Measurements from ENCODE around the gene MAPK9.
"Not testable (repeated sequence)": the region's sequence is repeated elsewhere in the genome, so short reads cannot be mapped to it uniquely, and the experiment has no call there.

The MAPK9 gene

GRCh38 chr5:180324601-180324950 is 32.7 kb upstream of the MAPK9 start:
- no peak for DNase-seq

GRCh38 chr5:180323941-180324600 is 32.2 kb upstream of the MAPK9 start:
- DNase-seq: no peak

GRCh38 chr5:180323160-180323559 is 31.3 kb upstream of the MAPK9 start:
- no peak for DNase-seq

GRCh38 chr5:180318456-180319089 is 26.7 kb upstream of the MAPK9 start:
- no peak for DNase-seq

- DNase-seq: no peak
These were observed 24.7 kb upstream of the MAPK9 start for GRCh38 chr5:180316586-180316985.

- peak in 2 of 3 experiments; percentile 14 to 19 for DNase-seq
These were observed 23.9 kb upstream of the MAPK9 start for GRCh38 chr5:180315762-180316212.

GRCh38 chr5:180313677-180314505 is 22.0 kb upstream of the MAPK9 start:
- no peak for DNase-seq

GRCh38 chr5:180311216-180311615 is 19.3 kb upstream of the MAPK9 start:
- no peak for DNase-seq

GRCh38 chr5:180306796-180307195 is 14.9 kb upstream of the MAPK9 start:
- DNase-seq: no peak

GRCh38 chr5:180305481-180305880 is 13.6 kb upstream of the MAPK9 start:
- DNase-seq: peak in 2 of 3 experiments; percentile 8 to 52

GRCh38 chr5:180304431-180305375 is 12.8 kb upstream of the MAPK9 start:
- peak in 1 of 3 experiments; percentile 52 for DNase-seq

GRCh38 chr5:180304016-180304292 is 12.1 kb upstream of the MAPK9 start:
- DNase-seq: no peak

GRCh38 chr5:180303226-180304015 is 11.5 kb upstream of the MAPK9 start:
- no peak for DNase-seq

GRCh38 chr5:180302256-180302655 is 10.4 kb upstream of the MAPK9 start:
- DNase-seq: no peak

GRCh38 chr5:180301253-180301652 is 9.4 kb upstream of the MAPK9 start:
- no peak for DNase-seq

- no peak for DNase-seq
These were observed 7.6 kb upstream of the MAPK9 start for GRCh38 chr5:180299526-180299925.

GRCh38 chr5:180299014-180299413 is 7.1 kb upstream of the MAPK9 start:
- DNase-seq: not testable (repeated sequence)

- DNase-seq: no peak
These were observed 5.9 kb upstream of the MAPK9 start for GRCh38 chr5:180297587-180298282.

- no peak for DNase-seq
These were observed 4.9 kb upstream of the MAPK9 start for GRCh38 chr5:180296771-180297170.

GRCh38 chr5:180294913-180295555 is 3.2 kb upstream of the MAPK9 start:
- no peak for DNase-seq

GRCh38 chr5:180294411-180294810 is 2.5 kb upstream of the MAPK9 start:
- DNase-seq: no peak

Measured in NCI-H1417 (cell line).